Erythroblast (primary cell): ENCODE results near the gene PKDCC.

Experiments used
- GATA1 ChIP-seq: IDR thresholded peaks from 2 replicates; pipeline ENCODE4 v1.6.1; 2011; ENCODE audit warnings: low read depth, mild to moderate bottlenecking, control low read depth, low read length, moderate library complexity
- POLR2A ChIP-seq: IDR thresholded peaks from 2 replicates; pipeline ENCODE4 v1.6.1; 2011; ENCODE audit warnings: mild to moderate bottlenecking, low read length

GRCh38 chr2:42057902-42058450 lies 10.2 kb downstream of the PKDCC start:
- no peak for TF ChIP-seq POLR2A
- TF ChIP-seq GATA1: no peak
